Caki2 (cell line): ENCODE measurements around the gene PTGDR2. TPM values are rescaled to one million over a fixed set of nuclear protein-coding genes. Genes with fewer than 3 reads are reported as not detected.

ENCODE experiments used
- DNase-seq: peaks from one replicate; pipeline ENCODE4 v3.0.0-alpha.2; 2015; ENCODE audit warnings: low read depth
- in situ Hi-C: cut with HindIII; loops from 2 replicates; pipeline ENCODE4 v1.10.0; 2016; ENCODE audit warnings: low sequenced_read_pairs, low pct_unique_long_range_greater_than_20kb, mixed read lengths
- total RNA-seq: library from RNA; depleted of rRNA; stranded (reverse); fragments of >200 nt; shearing (Covaris generic); gene quantifications from 2 replicates; pipeline ENCODE4 v1.2.3, GENCODE V29; 2014; ENCODE audit warnings: low replicate concordance

Gene PTGDR2
- total RNA-seq, 1 experiment from 2014 or later = not detected

GRCh38 chr11:60863550-60864521 lies 8.1 kb upstream of the PTGDR2 start:
- no peak for DNase-seq
- in situ Hi-C loops = no loop called here

GRCh38 chr11:60862171-60862570 lies 6.4 kb upstream of the PTGDR2 start:
- in situ Hi-C loops = no loop called here
- DNase-seq = no peak

DNA sequence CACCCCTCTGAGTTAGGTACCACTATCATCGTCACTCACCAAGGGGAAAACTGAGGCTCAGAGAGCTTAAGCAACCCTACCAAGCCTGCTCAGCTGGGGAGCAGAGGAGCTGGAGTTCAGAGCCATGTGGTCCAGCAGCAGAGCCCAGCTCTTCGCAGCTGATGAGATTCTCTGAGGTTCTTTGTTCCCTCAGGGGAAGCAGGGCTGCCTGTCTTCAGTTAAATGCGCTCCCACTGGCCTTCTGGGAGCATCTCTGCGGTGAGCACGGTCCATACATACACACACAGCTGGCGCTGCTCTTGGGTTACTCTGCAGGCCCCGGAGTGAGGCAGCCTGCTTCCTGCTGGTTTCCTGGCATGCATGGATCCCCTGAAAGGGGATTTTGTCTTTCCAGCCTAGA lies 5.2 kb upstream of the PTGDR2 start:
- in situ Hi-C loops = no loop called here

GRCh38 chr11:60859616-60860250 lies 4.0 kb upstream of the PTGDR2 start:
- in situ Hi-C loops = no loop called here
- DNase-seq = no peak

More for the DNA sequence above, 5.2 kb upstream of the PTGDR2 start:
- DNase-seq = no peak

GRCh38 chr11:60858731-60859464 lies 3.1 kb upstream of the PTGDR2 start:
- in situ Hi-C loops = no loop called here
- no peak for DNase-seq

DNA sequence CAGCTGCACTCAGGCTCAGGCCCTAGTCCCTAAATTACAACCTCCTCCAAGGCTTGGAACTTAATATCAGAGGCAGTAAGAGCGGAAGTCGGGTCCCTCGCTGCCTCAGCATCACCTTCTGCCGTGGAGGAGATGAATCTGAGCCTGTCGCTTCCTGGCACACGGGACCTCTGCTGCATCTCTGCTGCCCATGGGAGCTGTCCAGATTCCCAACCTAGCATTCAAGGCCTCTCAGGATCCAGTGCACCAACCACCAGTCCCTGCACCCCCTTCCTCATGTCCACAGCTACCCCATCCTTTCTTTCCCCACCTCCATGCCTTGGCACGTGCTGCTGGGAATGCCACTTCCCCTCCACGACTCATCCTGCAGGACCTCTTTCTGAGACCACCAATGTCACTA lies 2.5 kb upstream of the PTGDR2 start:
- in situ Hi-C loops = no loop called here
- no peak for DNase-seq

DNA sequence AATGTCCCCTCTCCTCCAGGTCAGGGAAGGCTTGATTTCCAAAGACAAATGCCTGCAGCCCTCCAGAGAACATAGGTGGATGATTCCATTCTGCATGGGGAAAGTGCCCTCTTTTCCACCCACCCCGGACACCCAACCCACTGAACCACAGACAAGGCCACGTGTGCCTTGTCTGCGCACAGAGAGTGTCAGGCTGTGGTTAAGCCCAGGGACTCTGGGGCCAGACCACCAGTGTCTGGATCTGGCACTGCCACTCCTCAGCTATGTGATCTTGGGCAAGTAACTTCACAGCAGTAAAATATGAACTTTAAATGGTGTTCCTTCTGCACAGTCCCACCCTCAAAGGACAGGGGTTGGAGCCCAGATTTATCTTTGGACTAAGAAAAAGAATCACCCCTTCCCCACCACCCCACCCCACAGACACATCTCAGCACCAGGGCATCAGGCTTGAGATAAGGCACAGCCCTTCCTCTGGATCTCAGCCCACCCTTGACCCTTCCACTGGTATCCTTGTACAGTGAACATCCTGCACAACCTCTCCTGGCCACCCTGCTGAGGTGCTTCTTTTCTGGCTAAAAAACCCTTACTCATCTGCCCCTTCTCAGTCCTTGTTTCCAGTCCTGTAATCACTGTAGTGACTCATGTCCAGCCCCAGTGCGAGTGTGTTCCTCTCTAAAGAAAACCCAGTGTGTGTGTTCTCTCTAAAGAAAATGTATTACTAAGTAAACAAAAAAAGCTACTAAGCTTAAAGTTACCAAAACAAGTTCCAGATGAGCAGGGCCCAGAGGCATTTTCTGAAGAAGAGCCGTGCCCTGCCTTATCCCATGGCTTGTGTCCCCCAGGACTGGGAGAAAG lies 1.9 kb upstream of the PTGDR2 start:
- in situ Hi-C loops = no loop called here
- DNase-seq = no peak

- in situ Hi-C loops = no loop called here
- no peak for DNase-seq
These were observed 664 bp downstream of the PTGDR2 start for GRCh38 chr11:60854847-60855725.

GRCh38 chr11:60854140-60854846 lies 1.5 kb downstream of the PTGDR2 start:
- DNase-seq = no peak
- in situ Hi-C loops = no loop called here

GRCh38 chr11:60852982-60853950 lies 2.5 kb downstream of the PTGDR2 start:
- in situ Hi-C loops = no loop called here

DNA sequence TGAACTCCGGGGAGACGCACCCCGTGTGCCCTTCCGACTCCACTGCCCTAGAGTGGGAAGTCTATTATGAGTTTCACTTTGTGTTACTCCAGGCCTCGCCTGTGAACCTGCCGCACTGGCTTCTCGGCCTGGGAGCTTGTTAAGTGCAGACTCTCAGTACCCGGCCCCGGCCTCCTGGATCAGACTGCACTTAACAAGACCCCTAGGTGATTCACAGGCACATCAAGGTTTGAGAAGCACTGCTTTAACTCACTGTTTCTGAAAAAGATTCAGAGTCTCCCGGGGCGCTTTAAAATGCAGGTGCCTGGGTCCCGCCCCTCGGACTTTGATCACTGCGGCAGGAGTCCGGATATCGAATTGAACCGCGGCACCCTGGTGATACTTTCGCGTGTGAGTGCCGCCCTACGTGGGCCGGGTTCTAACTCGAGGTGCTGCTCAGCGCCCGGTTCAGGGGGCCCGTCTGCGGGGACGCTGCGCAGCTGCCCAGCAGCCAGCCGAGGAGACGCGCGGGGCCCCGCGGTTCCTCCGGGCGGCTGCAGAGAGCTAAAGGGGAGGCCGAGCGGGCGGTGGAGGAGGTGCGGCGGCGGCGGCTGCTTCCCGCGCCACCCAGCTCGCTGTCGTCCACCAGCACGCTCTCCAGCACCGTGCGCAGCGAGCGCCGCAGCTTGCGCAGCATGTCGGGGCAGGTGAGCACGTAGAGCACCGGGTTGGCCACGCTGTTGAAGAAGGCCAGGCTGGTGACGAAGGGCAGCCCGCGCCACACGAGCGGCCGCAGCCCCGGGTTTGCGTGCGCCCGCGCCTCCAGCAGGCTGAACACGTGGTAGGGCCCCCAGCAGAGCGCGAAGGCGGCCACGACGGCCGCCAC lies 3.4 kb downstream of the PTGDR2 start:
- in situ Hi-C loops = no loop called here
- no peak for DNase-seq

More at GRCh38 chr11:60852982-60853950, 2.5 kb downstream of the PTGDR2 start:
- DNase-seq = no peak

- DNase-seq = no peak
- in situ Hi-C loops = no loop called here
These were observed 4.2 kb downstream of the PTGDR2 start for GRCh38 chr11:60851327-60852104.

GRCh38 chr11:60849641-60850520 lies 5.9 kb downstream of the PTGDR2 start:
- in situ Hi-C loops = no loop called here
- DNase-seq = no peak
